Sigmoid colon (tissue), 7 donors: ENCODE data around the gene GNAI3. TPM values are rescaled to one million over a fixed set of nuclear protein-coding genes. Genes with fewer than 3 reads are reported as not detected.

ENCODE experiments used
- DNase-seq: peaks from one replicate; pipeline ENCODE4 v3.0.0-alpha.2; 2019
- H3K27ac ChIP-seq, 4 donors: fragments of 200-600 bp; sonication (generic); one replicate each; pipeline ENCODE4 v1.5.1; 2016 to 2019; ENCODE audit warnings: mild to moderate bottlenecking in 1 of 4
- H3K27me3 ChIP-seq, 3 donors: fragments of 200-600 bp; sonication (generic); one replicate each; pipeline ENCODE4 v1.5.1; 2019; ENCODE audit warnings: mild to moderate bottlenecking in 1 of 3
- H3K36me3 ChIP-seq, 4 donors: fragments of 200-600 bp; sonication (generic); one replicate each; pipeline ENCODE4 v1.5.1; 2016 to 2019
- H3K4me1 ChIP-seq, 4 donors: fragments of 200-600 bp; sonication (generic); one replicate each; pipeline ENCODE4 v1.5.1; 2017 to 2019
- H3K4me3 ChIP-seq, 4 donors: fragments of 200-600 bp; sonication (generic); one replicate each; pipeline ENCODE4 v1.5.1; 2017 to 2019; ENCODE audit warnings: mild to moderate bottlenecking in 2 of 4, moderate library complexity in 1 of 4
- H3K9me3 ChIP-seq, 4 donors: fragments of 200-600 bp in 3 of 4; sonication (generic) in 3 of 4; one replicate each; pipeline versions ENCODE4 v1.5.1 to v1.6.1; 2013 to 2019
- CTCF ChIP-seq, 4 experiments: fragments of 450-650 bp in 3 of 4; fragments of 200-600 bp in 1 of 4; IDR thresholded peaks; one replicate each; pipeline ENCODE4 v1.5.1; 2016 to 2019; ENCODE audit warnings: antibody characterized with exemption in 4 of 4, mild to moderate bottlenecking in 3 of 4, moderate library complexity in 2 of 4
- EP300 ChIP-seq, 4 donors: sonication (generic); formaldehyde crosslinking; IDR thresholded peaks; one replicate each; pipeline ENCODE4 v1.6.1; 2017; ENCODE audit warnings: antibody characterized with exemption in 4 of 4
- POLR2A ChIP-seq, 2 donors: fragments of 450-650 bp; IDR thresholded peaks; one replicate each; pipeline ENCODE4 v1.6.1; 2016; ENCODE audit warnings: antibody characterized with exemption in 2 of 2, mild to moderate bottlenecking in 2 of 2, moderate library complexity in 2 of 2
- POLR2AphosphoS5 ChIP-seq, 4 donors: sonication (generic); formaldehyde crosslinking; IDR thresholded peaks; one replicate each; pipeline ENCODE4 v1.6.1; 2017; ENCODE audit warnings: antibody characterized with exemption in 4 of 4
- WGBS, 2 donors: extraction: QIAGEN DNeasy Blood & Tissue Kit; methylation state at CpG; one replicate each; pipeline ENCODE4 v1.1.7; 2013; 5-methylcytosine and 5-hydroxymethylcytosine counted together
- intact Hi-C: fragments of 100-400 bp; cut with DNase I; formaldehyde crosslinking; loops from one replicate; pipeline ENCODE4 v1.15.1; 2023
- polyA plus RNA-seq, 3 donors: library from polyadenylated mRNA; stranded (reverse); fragments of 200-250 nt; gene quantifications; one replicate each; pipeline ENCODE4 v1.2.3, GENCODE V29; 2013
- total RNA-seq, 4 donors: library from RNA; depleted of rRNA; stranded (reverse); fragments of >200 nt; gene quantifications; one replicate each; pipeline ENCODE4 v1.1.0, GENCODE V29; 2016
- donor health status: healthy with polysubstance abuse.
- donor health status: Bipolar disorder and iron deficiency.
- donor health status: healthy.

Gene GNAI3
- total and polyA plus RNA-seq, 7 donors, result 4.2 to 6.4 (median 5.7) TPM

GRCh38 chr1:109528712-109529111 lies 19.7 kb upstream of the GNAI3 start:
- 88 to 92% methylated on average over 3 of the region's 3 CpGs for WGBS, 2 donors
- TF ChIP-seq EP300 (IDR thresholded peaks at IDR 0.05) (no peak), POLR2A (IDR thresholded peaks at IDR 0.05) (no peak), POLR2AphosphoS5 (IDR thresholded peaks at IDR 0.05) (no peak), CTCF (IDR thresholded peaks at IDR 0.05) (no peak)
- no peaks in the 10 kb centered on the region for H3K36me3 ChIP-seq
- intact Hi-C loops, result no loop called here
- H3K4me3 ChIP-seq, result no peak overlapping the region
- no peaks in the 10 kb centered on the region for H3K9me3 ChIP-seq
- H3K4me1 ChIP-seq, result peaks cover 0 to 26% (median 20%) of the 10 kb centered on the region in 4 donors
- no peaks in the 10 kb centered on the region for H3K27me3 ChIP-seq
- no peak overlapping the region for H3K27ac ChIP-seq
- DNase-seq, result no peak

GRCh38 chr1:109529881-109530456 lies 18.4 kb upstream of the GNAI3 start:
- Histone ChIP-seq H3K4me3 (no peak overlapping the region), H3K27me3 (no peaks in the 10 kb centered on the region), H3K9me3 (no peaks in the 10 kb centered on the region), H3K36me3 (no peaks in the 10 kb centered on the region), H3K4me1 (peaks cover 0 to 26% (median 20%) of the 10 kb centered on the region in 4 donors), H3K27ac (peak overlapping the region in 1 of 4 donors; percentile 18)
- TF ChIP-seq POLR2AphosphoS5 (IDR thresholded peaks at IDR 0.05) (no peak), EP300 (IDR thresholded peaks at IDR 0.05) (no peak), POLR2A (IDR thresholded peaks at IDR 0.05) (no peak), CTCF (IDR thresholded peaks at IDR 0.05) (no peak)
- 75 to 80% methylated on average over 8 of the region's 8 CpGs for WGBS, 2 donors
- DNase-seq, result no peak
- intact Hi-C loops, result loop anchor here (10.0 kb wide), 1 partner anchor 255 kb away; no protein-coding TSS in a partner anchor

GRCh38 chr1:109530457-109531087 lies 17.8 kb upstream of the GNAI3 start:
- Histone ChIP-seq H3K4me3 (no peak overlapping the region), H3K9me3 (no peaks in the 10 kb centered on the region), H3K4me1 (peaks cover 0 to 29% (median 22%) of the 10 kb centered on the region in 4 donors), H3K27ac (no peak overlapping the region), H3K36me3 (no peaks in the 10 kb centered on the region), H3K27me3 (no peaks in the 10 kb centered on the region)
- TF ChIP-seq POLR2A (IDR thresholded peaks at IDR 0.05) (no peak), POLR2AphosphoS5 (IDR thresholded peaks at IDR 0.05) (no peak), CTCF (IDR thresholded peaks at IDR 0.05) (no peak), EP300 (IDR thresholded peaks at IDR 0.05) (no peak)
- DNase-seq, result no peak
- intact Hi-C loops, result loop anchor here (10.0 kb wide), 1 partner anchor 256 kb away; no protein-coding TSS in a partner anchor
- 81 to 84% methylated on average over 13 of the region's 13 CpGs for WGBS, 2 donors

- intact Hi-C loops, result loop anchor here (10.0 kb wide), 1 partner anchor 257 kb away; no protein-coding TSS in a partner anchor
- Histone ChIP-seq H3K9me3 (no peaks in the 10 kb centered on the region), H3K27me3 (no peaks in the 10 kb centered on the region), H3K27ac (no peak overlapping the region), H3K36me3 (no peaks in the 10 kb centered on the region), H3K4me3 (no peak overlapping the region), H3K4me1 (peaks cover 0 to 37% (median 30%) of the 10 kb centered on the region in 4 donors)
- TF ChIP-seq POLR2AphosphoS5 (IDR thresholded peaks at IDR 0.05) (no peak), POLR2A (IDR thresholded peaks at IDR 0.05) (no peak), CTCF (IDR thresholded peaks at IDR 0.05) (no peak)
- WGBS, 2 donors, result 87 to 89% methylated on average over 4 of the region's 4 CpGs
- DNase-seq, result no peak
Measured at GRCh38 chr1:109531380-109531779, 17.0 kb upstream of the GNAI3 start.
